SJSA1 (cell line): ENCODE results near the gene FGD5. TPM values are rescaled to one million over a fixed set of nuclear protein-coding genes. Genes with fewer than 3 reads are reported as not detected.

Source experiments
- DNase-seq, 2 experiments: peaks; one replicate each; pipeline ENCODE4 v3.0.0-alpha.2; 2015 to 2020; ENCODE audit warnings: low spot score in 2 of 2, low read depth in 1 of 2
- H3K27ac ChIP-seq: fragments of 250-450 bp; sonication (Bioruptor Pico); 2 replicates; pipeline ENCODE4 v1.5.1; 2020; ENCODE audit warnings: mild to moderate bottlenecking, moderate library complexity
- H3K27me3 ChIP-seq: fragments of 250-450 bp; sonication (Bioruptor Pico); replicated peaks from 2 replicates; pipeline ENCODE4 v1.5.1; 2020; ENCODE audit warnings: mild to moderate bottlenecking, moderate library complexity
- H3K36me3 ChIP-seq: fragments of 250-450 bp; sonication (Bioruptor Pico); 2 replicates; pipeline ENCODE4 v1.5.1; 2020; ENCODE audit warnings: mild to moderate bottlenecking
- H3K4me1 ChIP-seq: fragments of 250-450 bp; sonication (Bioruptor Pico); replicated peaks from 2 replicates; pipeline ENCODE4 v1.6.1; 2021; ENCODE audit warnings: mild to moderate bottlenecking
- H3K4me3 ChIP-seq: fragments of 250-450 bp; sonication (Bioruptor Pico); 2 replicates; pipeline ENCODE4 v1.5.1; 2020; ENCODE audit warnings: mild to moderate bottlenecking
- H3K9me3 ChIP-seq: fragments of 250-450 bp; sonication (Bioruptor Pico); replicated peaks from 2 replicates; pipeline ENCODE4 v1.5.1; 2020; ENCODE audit warnings: mild to moderate bottlenecking
- total RNA-seq: library from RNA; depleted of rRNA; stranded (reverse); fragments of >200 nt; shearing (Covaris generic); gene quantifications from 2 replicates; pipeline ENCODE4 v1.2.3, GENCODE V29; 2014

FGD5 gene
- total RNA-seq, 1 experiment from 2014 or later = not detected

DNA sequence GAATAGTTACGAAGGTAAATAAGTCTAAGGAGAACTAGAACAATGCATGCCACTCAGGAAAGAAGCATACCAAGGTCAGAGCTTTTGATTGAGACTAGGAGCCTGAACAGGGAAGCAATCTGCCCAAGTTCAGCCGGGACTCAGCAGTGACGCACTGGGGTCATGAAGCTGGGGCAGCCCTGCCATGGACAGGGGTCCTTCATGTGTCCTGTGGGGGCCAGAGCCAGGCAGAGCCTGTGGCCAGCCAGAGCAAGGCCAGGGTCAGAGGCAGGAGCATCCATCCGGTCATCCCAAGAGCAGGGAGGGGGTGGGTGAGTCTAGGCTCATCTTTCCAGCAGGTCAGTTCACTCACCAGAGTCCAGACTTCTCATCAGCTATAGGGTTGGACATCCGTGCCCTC, 47.9 kb downstream of the FGD5 start:
- H3K9me3 ChIP-seq = no peaks in the 10 kb centered on the region
- H3K27me3 ChIP-seq = no peaks in the 10 kb centered on the region
- no peak for DNase-seq
- H3K27ac ChIP-seq = no peak overlapping the region
- no peaks in the 10 kb centered on the region for H3K4me1 ChIP-seq
- H3K36me3 ChIP-seq = no peaks in the 10 kb centered on the region
- H3K4me3 ChIP-seq = no peak overlapping the region

DNA sequence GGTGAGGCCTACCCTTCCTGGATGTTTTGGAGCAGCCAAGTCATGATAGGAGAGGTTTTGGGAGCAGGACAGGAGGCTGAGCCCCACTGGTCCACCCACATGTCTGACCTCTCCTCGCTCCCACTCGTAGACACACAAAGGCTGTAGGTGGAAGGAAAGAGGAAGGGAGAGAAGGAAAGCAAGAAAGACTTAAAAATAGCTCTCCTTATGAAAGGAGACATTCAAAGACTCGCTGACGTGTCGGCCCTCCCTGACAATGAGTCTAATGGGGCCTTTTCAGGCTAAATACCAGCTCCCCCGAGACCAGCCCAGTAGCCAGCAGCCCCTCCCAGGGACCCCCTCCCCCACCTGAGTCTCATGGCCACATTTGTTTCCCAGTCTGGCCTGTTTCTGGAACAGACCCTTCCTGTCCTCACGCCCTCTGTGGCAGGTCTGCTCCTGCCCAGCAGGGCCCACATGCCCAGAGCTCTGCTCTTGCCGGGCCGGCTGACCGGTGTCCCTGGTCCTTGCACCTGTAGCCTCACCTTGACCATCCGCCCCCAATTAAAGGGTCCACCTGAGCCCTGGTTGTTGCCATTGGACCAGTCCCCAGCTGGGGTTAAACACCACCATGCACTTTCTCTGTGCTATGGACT, 49.3 kb downstream of the FGD5 start:
- Histone ChIP-seq H3K4me3 (no peak overlapping the region), H3K4me1 (no peaks in the 10 kb centered on the region), H3K27ac (no peak overlapping the region), H3K36me3 (no peaks in the 10 kb centered on the region), H3K27me3 (no peaks in the 10 kb centered on the region), H3K9me3 (no peaks in the 10 kb centered on the region)
- no peak for DNase-seq

- Histone ChIP-seq H3K4me1 (no peaks in the 10 kb centered on the region), H3K9me3 (no peaks in the 10 kb centered on the region), H3K27me3 (no peaks in the 10 kb centered on the region), H3K4me3 (no peak overlapping the region), H3K36me3 (no peaks in the 10 kb centered on the region), H3K27ac (no peak overlapping the region)
- no peak for DNase-seq
These were observed 51.4 kb downstream of the FGD5 start for GRCh38 chr3:14869917-14870782.

GRCh38 chr3:14870783-14871060, 52.0 kb downstream of the FGD5 start:
- Histone ChIP-seq H3K27ac (no peak overlapping the region), H3K9me3 (no peaks in the 10 kb centered on the region), H3K4me1 (no peaks in the 10 kb centered on the region), H3K36me3 (no peaks in the 10 kb centered on the region), H3K27me3 (no peaks in the 10 kb centered on the region), H3K4me3 (no peak overlapping the region)
- no peak for DNase-seq

- no peak overlapping the region for H3K27ac ChIP-seq
- H3K4me3 ChIP-seq = no peak overlapping the region
- no peaks in the 10 kb centered on the region for H3K36me3 ChIP-seq
- H3K4me1 ChIP-seq = no peaks in the 10 kb centered on the region
- H3K9me3 ChIP-seq = no peaks in the 10 kb centered on the region
- no peak for DNase-seq
- no peaks in the 10 kb centered on the region for H3K27me3 ChIP-seq
These were observed 52.9 kb downstream of the FGD5 start for GRCh38 chr3:14871456-14872200.

DNA sequence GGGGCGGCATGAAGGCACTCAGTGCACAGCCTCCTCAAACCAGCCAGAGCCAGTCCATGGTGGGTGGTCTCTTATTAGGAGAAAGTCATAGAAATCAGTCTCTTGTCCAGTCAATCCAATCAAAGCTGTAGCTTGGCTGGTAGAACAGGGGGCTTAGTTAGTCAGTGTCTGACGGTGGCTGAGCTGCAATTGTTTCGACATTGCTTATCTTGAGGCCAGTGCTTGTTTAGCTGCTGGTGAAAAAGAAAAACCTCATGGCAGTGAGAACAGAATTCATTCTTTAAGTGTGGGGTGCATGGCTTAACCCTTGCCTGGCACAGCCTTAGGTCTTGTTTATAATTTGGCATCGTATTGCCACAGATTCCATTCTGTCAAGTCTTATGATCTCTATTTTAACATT, 53.9 kb downstream of the FGD5 start:
- Histone ChIP-seq H3K9me3 (no peaks in the 10 kb centered on the region), H3K4me1 (no peaks in the 10 kb centered on the region), H3K36me3 (no peaks in the 10 kb centered on the region), H3K4me3 (no peak overlapping the region), H3K27ac (no peak overlapping the region), H3K27me3 (no peaks in the 10 kb centered on the region)
- DNase-seq = no peak

GRCh38 chr3:14874784-14875183, 56.0 kb downstream of the FGD5 start:
- Histone ChIP-seq H3K9me3 (no peaks in the 10 kb centered on the region), H3K27ac (no peak overlapping the region), H3K27me3 (no peaks in the 10 kb centered on the region; the same call in 1 of the 2 replicates), H3K4me1 (no peaks in the 10 kb centered on the region), H3K4me3 (no peak overlapping the region), H3K36me3 (no peaks in the 10 kb centered on the region)
- no peak for DNase-seq

GRCh38 chr3:14875411-14876175, 56.8 kb downstream of the FGD5 start:
- no peak for DNase-seq
- H3K36me3 ChIP-seq = no peaks in the 10 kb centered on the region
- no peaks in the 10 kb centered on the region for H3K9me3 ChIP-seq
- H3K4me1 ChIP-seq = no peaks in the 10 kb centered on the region
- no peak overlapping the region for H3K27ac ChIP-seq
- H3K27me3 ChIP-seq = no peaks in the 10 kb centered on the region; the same call in 1 of the 2 replicates
- H3K4me3 ChIP-seq = no peak overlapping the region

GRCh38 chr3:14876921-14877333, 58.2 kb downstream of the FGD5 start:
- Histone ChIP-seq H3K4me3 (no peak overlapping the region), H3K27me3 (no peaks in the 10 kb centered on the region; the same call in 1 of the 2 replicates), H3K36me3 (no peaks in the 10 kb centered on the region), H3K27ac (no peak overlapping the region), H3K9me3 (no peaks in the 10 kb centered on the region), H3K4me1 (no peaks in the 10 kb centered on the region)
- DNase-seq = no peak

DNA sequence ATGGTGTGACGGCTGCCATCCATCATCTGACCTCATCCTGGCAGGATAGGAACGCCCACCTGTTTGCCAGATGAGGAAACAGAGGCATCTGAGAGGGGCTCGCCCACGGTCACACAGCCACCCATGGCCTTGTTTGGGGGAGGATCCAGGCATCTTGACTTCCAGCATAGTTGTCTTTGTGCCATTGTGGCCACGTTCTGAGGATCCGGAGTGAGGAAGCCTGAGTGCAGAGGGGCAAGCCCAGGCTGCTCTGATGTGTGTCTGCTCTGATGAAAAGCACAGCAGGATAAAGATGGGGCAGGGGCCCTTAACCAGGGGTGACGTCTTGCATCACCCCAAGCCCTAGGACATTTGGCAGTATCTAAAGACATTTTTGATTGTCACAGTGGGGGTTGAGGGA, 58.7 kb downstream of the FGD5 start:
- no peak overlapping the region for H3K4me3 ChIP-seq
- H3K27me3 ChIP-seq = no peaks in the 10 kb centered on the region; the same call in 1 of the 2 replicates
- no peaks in the 10 kb centered on the region for H3K36me3 ChIP-seq
- H3K27ac ChIP-seq = no peak overlapping the region
- no peak for DNase-seq
- H3K9me3 ChIP-seq = no peaks in the 10 kb centered on the region
- H3K4me1 ChIP-seq = no peaks in the 10 kb centered on the region

DNA sequence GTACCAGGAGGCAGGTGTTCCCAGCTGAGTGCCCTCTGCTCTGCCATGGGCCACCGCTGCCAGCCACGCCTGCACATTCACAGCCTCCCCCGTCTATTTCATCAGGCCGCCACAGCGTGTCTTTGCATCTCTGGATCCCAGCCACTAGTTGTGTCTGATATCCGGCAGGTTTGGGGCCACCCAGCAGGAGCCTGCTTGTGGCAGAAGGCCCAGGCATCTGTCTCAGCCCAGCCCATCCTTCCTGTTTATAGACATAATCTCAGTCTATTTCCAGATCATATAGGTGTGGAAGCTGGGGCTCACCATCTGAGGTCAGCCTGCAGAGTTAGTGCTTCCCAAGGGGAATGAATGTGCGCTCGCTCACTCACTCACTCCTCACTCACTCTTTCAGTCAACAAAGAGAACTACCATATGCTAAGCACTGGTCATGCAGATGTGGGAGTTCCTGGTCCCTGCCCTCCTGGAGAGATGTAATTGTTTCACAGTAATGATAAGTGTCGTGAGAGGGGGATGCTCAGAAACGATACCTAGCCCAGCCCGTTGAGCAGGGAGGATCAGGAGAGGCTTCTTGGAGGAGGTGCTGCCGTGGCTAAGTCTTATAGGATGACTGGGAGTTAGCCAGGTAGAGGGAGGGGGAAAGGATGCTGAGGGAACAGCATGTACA, 60.6 kb downstream of the FGD5 start:
- no peak for DNase-seq
- no peaks in the 10 kb centered on the region for H3K4me1 ChIP-seq
- H3K9me3 ChIP-seq = no peaks in the 10 kb centered on the region
- no peak overlapping the region for H3K27ac ChIP-seq
- H3K4me3 ChIP-seq = no peak overlapping the region
- H3K36me3 ChIP-seq = no peaks in the 10 kb centered on the region
- H3K27me3 ChIP-seq = no peaks in the 10 kb centered on the region; the same call in 1 of the 2 replicates

GRCh38 chr3:14880447-14881106, 61.8 kb downstream of the FGD5 start:
- Histone ChIP-seq H3K27ac (no peak overlapping the region), H3K27me3 (no peaks in the 10 kb centered on the region; the same call in 1 of the 2 replicates), H3K4me1 (no peaks in the 10 kb centered on the region)

DNA sequence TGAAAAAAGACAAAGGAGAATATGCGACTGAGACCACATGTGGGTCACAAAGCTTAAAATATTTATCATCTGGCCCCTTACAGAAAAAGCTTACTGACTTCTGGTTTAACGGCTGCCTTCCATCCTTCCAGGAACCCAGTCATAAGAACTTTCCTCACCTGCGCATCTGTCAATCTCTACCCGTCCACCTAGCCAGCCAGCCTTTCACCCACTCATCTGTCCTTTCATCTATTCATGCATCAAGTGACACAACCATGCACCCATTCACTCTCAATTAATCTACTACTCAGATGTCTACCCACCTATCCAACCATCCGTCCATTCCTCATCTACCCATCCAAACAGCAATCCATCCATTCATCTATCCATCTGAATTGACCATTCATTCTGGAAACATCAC, 64.5 kb downstream of the FGD5 start:
- H3K27ac ChIP-seq = no peak overlapping the region
- H3K4me3 ChIP-seq = no peak overlapping the region
- no peaks in the 10 kb centered on the region for H3K36me3 ChIP-seq
- no peak for DNase-seq
- no peaks in the 10 kb centered on the region for H3K4me1 ChIP-seq
- H3K9me3 ChIP-seq = no peaks in the 10 kb centered on the region
- H3K27me3 ChIP-seq = no peaks in the 10 kb centered on the region; the same call in 1 of the 2 replicates

More at GRCh38 chr3:14880447-14881106, 61.8 kb downstream of the FGD5 start:
- H3K4me3 ChIP-seq = no peak overlapping the region
- DNase-seq = no peak
- no peaks in the 10 kb centered on the region for H3K9me3 ChIP-seq
- no peaks in the 10 kb centered on the region for H3K36me3 ChIP-seq
